Kidney (tissue), 14 donors: ENCODE results near the gene WDR5. TPM values are rescaled to one million over a fixed set of nuclear protein-coding genes. Genes with fewer than 3 reads are reported as not detected.

Experiments used
- DNase-seq, 5 donors: peaks; one replicate each; pipeline ENCODE4 v3.0.0-alpha.2; 2013 to 2020
- FAIRE-seq: peaks from 2 replicates; lab custom pipeline; 2012; peaks lifted over from hg19 to GRCh38; lab: Jason Lieb, UNC
- H3K27ac ChIP-seq, 2 donors: one replicate each; pipeline ENCODE4 v1.7.0; 2013; ENCODE audit warnings: low read depth in 2 of 2, low read length in 2 of 2, inconsistent platforms in 1 of 2
- H3K27me3 ChIP-seq: one replicate; pipeline ENCODE4 v1.7.1; 2013; ENCODE audit warnings: low read length, inconsistent platforms; ENCODE audit not compliant: control insufficient read depth, insufficient read depth
- H3K36me3 ChIP-seq, 3 donors: one replicate each; pipeline versions ENCODE4 v1.7.0 to v1.7.1; 2013; ENCODE audit warnings: low read length in 3 of 3, control low read depth in 1 of 3, inconsistent platforms in 1 of 3; ENCODE audit not compliant: insufficient read depth in 3 of 3, control insufficient read depth in 2 of 3
- H3K4me1 ChIP-seq, 3 donors: one replicate each; pipeline versions ENCODE4 v1.7.0 to v1.7.1; 2013; ENCODE audit warnings: low read length in 3 of 3, inconsistent platforms in 1 of 3, low read depth in 1 of 3; ENCODE audit not compliant: control insufficient read depth in 2 of 3, insufficient read depth in 2 of 3
- H3K4me3 ChIP-seq, 3 donors: one replicate each; pipeline versions ENCODE4 v1.7.0 to v1.8.1; 2013; ENCODE audit warnings: low read length in 3 of 3, control low read depth in 1 of 3, inconsistent platforms in 1 of 3
- H3K9ac ChIP-seq, 3 donors: one replicate each; pipeline versions ENCODE4 v1.7.0 to v1.7.1; 2013; ENCODE audit warnings: low read length in 3 of 3, control low read depth in 1 of 3, inconsistent platforms in 1 of 3
- H3K9me3 ChIP-seq, 3 donors: one replicate each; pipeline versions ENCODE4 v1.7.0 to v1.7.1; 2013; ENCODE audit warnings: low read length in 3 of 3, control low read depth in 1 of 3, inconsistent platforms in 1 of 3; ENCODE audit not compliant: control insufficient read depth in 2 of 3, insufficient read depth in 1 of 3
- CTCF ChIP-seq: IDR thresholded peaks from 3 replicates; pipeline ENCODE4 v1.5.1; 2012; ENCODE audit warnings: mild to moderate bottlenecking, moderate library complexity, borderline replicate concordance; ENCODE audit not compliant: insufficient read depth; ENCODE audit errors: extremely low read depth
- intact Hi-C: fragments of 100-400 bp; cut with DNase I; formaldehyde crosslinking; loops from one replicate; pipeline ENCODE4 v1.11.1; 2022
- polyA plus RNA-seq: library from polyadenylated mRNA; stranded (reverse); fragments of 350-450 nt; fragmentation: Illumina TruSeq; extraction: RNeasy Lipid Tissue Mini Kit (QIAGEN cat#74804); gene quantifications from one replicate; pipeline ENCODE4 v1.2.3, GENCODE V29; 2014; ENCODE audit warnings: low read depth, low replicate concordance; ENCODE audit not compliant: insufficient read depth
- total RNA-seq: library from RNA; stranded (reverse); fragmentation: NEBNext Ultra II Directional; extraction: Animal tissue kit (Norgen Biotek cat#: 25700); gene quantifications from one replicate; pipeline ENCODE4 v1.2.1, GENCODE V29; 2021
- donor health status: control.
- donor health status: control.
- donor health status: control.
- donor health status: control.
- donor health status: control.
- donor health status: DM: yes; HTN: yes; CAD: no.
- donor health status: Normal renal cell carcinoma (clear cell type).

WDR5 gene
- total and polyA plus RNA-seq, 2 donors from 2014 or later = 18.8 to 25.4 TPM

- Histone ChIP-seq H3K36me3 (peaks cover 9 to 41% (median 36%) of the 10 kb centered on the region in 3 donors), H3K4me3 (no peak overlapping the region), H3K27ac (no peak overlapping the region), H3K9me3 (no peaks in the 10 kb centered on the region), H3K4me1 (no peaks in the 10 kb centered on the region), H3K9ac (no peak overlapping the region), H3K27me3 (no peaks in the 10 kb centered on the region)
- FAIRE-seq = no peak
- no peak for TF ChIP-seq CTCF
- no peak for DNase-seq
- intact Hi-C loops = no loop called here
Measured at GRCh38 chr9:134145262-134145661, 9.4 kb downstream of the WDR5 start.

GRCh38 chr9:134146774-134147493 is 11.1 kb downstream of the WDR5 start:
- Histone ChIP-seq H3K4me3 (no peak overlapping the region), H3K9me3 (no peaks in the 10 kb centered on the region), H3K9ac (no peak overlapping the region), H3K27me3 (no peaks in the 10 kb centered on the region), H3K36me3 (peaks cover 9 to 37% (median 36%) of the 10 kb centered on the region in 3 donors), H3K27ac (no peak overlapping the region), H3K4me1 (peaks cover 0 to 2% (median 0%) of the 10 kb centered on the region in 3 donors)
- intact Hi-C loops = no loop called here
- DNase-seq (no peak), FAIRE-seq (no peak)
- TF ChIP-seq CTCF = no peak

- intact Hi-C loops = no loop called here
- no peak for FAIRE-seq
- H3K27me3 ChIP-seq = no peaks in the 10 kb centered on the region
- no peak overlapping the region for H3K4me3 ChIP-seq
- H3K9ac ChIP-seq = no peak overlapping the region
- H3K36me3 ChIP-seq = peaks cover 5 to 39% (median 25%) of the 10 kb centered on the region in 3 donors
- no peak for DNase-seq
- H3K9me3 ChIP-seq = no peaks in the 10 kb centered on the region
- no peak for TF ChIP-seq CTCF
- H3K27ac ChIP-seq = no peak overlapping the region
- H3K4me1 ChIP-seq = peaks cover 0 to 2% (median 0%) of the 10 kb centered on the region in 3 donors
Measured at GRCh38 chr9:134149380-134149779, 13.5 kb downstream of the WDR5 start.
